ENCODE measurements around the gene LZTS3.
A peak's percentile ranks its signal among the peaks of the same experiment; 100 is the strongest.
"Not testable (repeated sequence)": the region's sequence is repeated elsewhere in the genome, so short reads cannot be mapped to it uniquely, and the experiment has no call there.

Gene LZTS3

GRCh38 chr20:3192226-3193015 lies 19.1 kb upstream of the LZTS3 start:
- DNase-seq (ENCODE audit: low spot score) (no peak), FAIRE-seq (no peak)

- DNase-seq (ENCODE audit: low spot score) (no peak), FAIRE-seq (no peak)
Measured at GRCh38 chr20:3190681-3191111, 17.3 kb upstream of the LZTS3 start.

- no peak for DNase-seq (ENCODE audit: low spot score)
- FAIRE-seq: no peak
Measured at GRCh38 chr20:3189561-3190131, 16.3 kb upstream of the LZTS3 start.

- DNase-seq (ENCODE audit: low spot score) (no peak), FAIRE-seq (no peak)
Measured at GRCh38 chr20:3188823-3189413, 15.6 kb upstream of the LZTS3 start.

GRCh38 chr20:3187861-3188260 lies 14.5 kb upstream of the LZTS3 start:
- not testable (repeated sequence) for FAIRE-seq; DNase-seq (ENCODE audit: low spot score)

GRCh38 chr20:3183896-3184612 lies 10.7 kb upstream of the LZTS3 start:
- no peak for DNase-seq (ENCODE audit: low spot score)
- FAIRE-seq: no peak

- not testable (repeated sequence) for FAIRE-seq; DNase-seq (ENCODE audit: low spot score)
Measured at GRCh38 chr20:3182429-3182828, 9.1 kb upstream of the LZTS3 start.

- FAIRE-seq (no peak), DNase-seq (ENCODE audit: low spot score) (no peak)
Measured at GRCh38 chr20:3181270-3181669, 7.9 kb upstream of the LZTS3 start.

- FAIRE-seq (no peak), DNase-seq (ENCODE audit: low spot score) (no peak)
Measured at GRCh38 chr20:3180319-3180718, 7.0 kb upstream of the LZTS3 start.

GRCh38 chr20:3177746-3178485 lies 4.6 kb upstream of the LZTS3 start:
- FAIRE-seq (no peak), DNase-seq (ENCODE audit: low spot score) (no peak)

GRCh38 chr20:3175270-3175669 lies 1.9 kb upstream of the LZTS3 start:
- DNase-seq (ENCODE audit: low spot score) (no peak), FAIRE-seq (no peak)

GRCh38 chr20:3174442-3175261 lies 1.3 kb upstream of the LZTS3 start:
- DNase-seq (ENCODE audit: low spot score) (no peak), FAIRE-seq (no peak)

GRCh38 chr20:3173610-3174441 lies 477 bp upstream of the LZTS3 start:
- FAIRE-seq (no peak), DNase-seq (ENCODE audit: low spot score) (peak; percentile 22)

- FAIRE-seq (no peak), DNase-seq (ENCODE audit: low spot score) (no peak)
Measured at GRCh38 chr20:3172126-3172932, 1.0 kb downstream of the LZTS3 start.

GRCh38 chr20:3171391-3172125 lies 1.8 kb downstream of the LZTS3 start:
- FAIRE-seq (no peak), DNase-seq (ENCODE audit: low spot score) (no peak)

GRCh38 chr20:3168829-3169590 lies 4.3 kb downstream of the LZTS3 start:
- no peak for DNase-seq (ENCODE audit: low spot score)
- FAIRE-seq: no peak
